Memory B cell (primary cell): Measurements from ENCODE around the gene SIPA1L2.

ENCODE experiments used
- ATAC-seq: fragments of 150-1000 bp; cut with Tn5 transposase; 2 replicates; pipeline ENCODE4 v1.10.0; 2021; ENCODE audit warnings: low read depth, mild to moderate bottlenecking, moderate library complexity
- DNase-seq, 2 donors: peaks; one replicate each; pipeline ENCODE4 v3.0.0; 2022; ENCODE audit warnings: low spot score in 2 of 2
- H3K27ac Mint-ChIP-seq: one replicate; pipeline ENCODE4 v1.8.0; 2022; ENCODE audit warnings: mild to moderate bottlenecking, moderate library complexity, mixed read lengths
- H3K27me3 Mint-ChIP-seq: one replicate; pipeline ENCODE4 v1.8.0; 2022; ENCODE audit warnings: mixed read lengths
- H3K36me3 Mint-ChIP-seq: one replicate; pipeline ENCODE4 v1.8.0; 2022; ENCODE audit warnings: mild to moderate bottlenecking, mixed read lengths
- H3K4me1 Mint-ChIP-seq: one replicate; pipeline ENCODE4 v1.8.0; 2022; ENCODE audit warnings: mixed read lengths
- H3K4me3 Mint-ChIP-seq: one replicate; pipeline ENCODE4 v1.8.0; 2022; ENCODE audit warnings: mild to moderate bottlenecking, moderate library complexity, mixed read lengths
- H3K9me3 Mint-ChIP-seq: one replicate; pipeline ENCODE4 v1.8.0; 2022; ENCODE audit warnings: mixed read lengths

Gene SIPA1L2

DNA sequence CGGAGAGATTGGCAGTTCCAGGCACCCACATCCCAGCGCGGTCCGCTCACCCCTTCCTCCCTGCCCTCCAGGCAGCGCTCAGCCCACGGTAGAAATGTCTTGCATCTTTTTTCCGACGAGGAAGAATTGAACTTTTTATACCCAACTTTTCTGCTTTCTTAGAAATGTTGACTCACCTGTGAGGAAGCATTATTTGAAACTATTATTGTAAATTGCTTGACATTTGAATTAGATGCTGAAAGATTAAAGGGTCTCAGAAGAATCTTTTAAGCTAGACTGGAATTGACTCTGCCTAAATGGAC, 912 bp upstream of the SIPA1L2 start:
- no peak for ATAC-seq
- no peak for DNase-seq
- no peaks in the 10 kb centered on the region for H3K36me3 Mint-ChIP-seq
- no peak overlapping the region for H3K27ac Mint-ChIP-seq
- H3K27me3 Mint-ChIP-seq, result peaks cover 8% of the 10 kb centered on the region
- H3K9me3 Mint-ChIP-seq, result no peaks in the 10 kb centered on the region
- H3K4me1 Mint-ChIP-seq, result peaks cover 4% of the 10 kb centered on the region
- H3K4me3 Mint-ChIP-seq, result peak overlapping the region; percentile 81

DNA sequence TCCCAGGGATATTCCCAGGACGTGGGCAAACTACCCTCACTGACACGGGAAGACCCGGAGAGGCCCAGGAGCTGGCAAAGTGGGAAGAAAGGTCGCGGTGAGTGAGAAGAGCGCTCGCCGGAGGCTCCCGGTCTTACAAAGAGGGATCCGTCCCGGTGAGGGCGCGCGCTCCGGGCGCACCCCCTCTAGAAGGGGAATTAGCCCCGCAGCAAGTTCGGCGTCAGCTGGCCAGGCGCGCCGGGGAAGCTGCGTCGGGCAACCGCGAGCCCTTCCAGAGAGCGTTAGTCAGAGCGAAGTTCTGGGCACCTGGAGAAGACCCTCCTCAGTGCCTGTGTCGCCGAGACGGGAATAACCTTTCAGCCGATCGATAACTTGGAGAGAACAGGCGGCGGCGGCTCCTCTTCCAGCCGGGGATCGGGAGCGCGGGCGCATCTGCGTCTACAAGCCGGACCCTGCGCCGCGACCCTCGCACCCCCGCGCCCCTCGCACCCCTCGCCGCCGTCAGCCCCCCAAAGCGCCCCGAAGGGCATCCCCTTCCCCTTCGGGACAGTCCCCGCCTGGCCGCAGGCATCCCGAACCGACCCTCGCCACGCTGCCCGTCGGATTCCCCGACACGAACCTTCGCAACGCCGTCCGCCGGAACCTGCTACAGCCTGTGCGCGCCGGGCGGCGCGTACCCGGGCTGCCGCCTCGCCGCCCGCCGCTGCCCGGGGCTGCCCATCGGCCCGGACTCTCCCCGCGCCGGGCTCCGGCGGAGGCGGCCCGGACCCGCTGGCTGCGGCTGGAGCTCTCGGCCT, 485 bp downstream of the SIPA1L2 start:
- Mint-ChIP-seq H3K4me3 (peak overlapping the region; percentile 66), H3K27me3 (peaks cover 8% of the 10 kb centered on the region), H3K36me3 (no peaks in the 10 kb centered on the region), H3K27ac (peak overlapping the region; percentile 19), H3K9me3 (no peaks in the 10 kb centered on the region), H3K4me1 (peaks cover 4% of the 10 kb centered on the region)
- ATAC-seq, result peak; percentile 15
- peak in 1 of 2 donors; percentile 23 for DNase-seq

GRCh38 chr1:232628335-232629249, 1.3 kb downstream of the SIPA1L2 start:
- DNase-seq, result no peak
- peaks cover 4% of the 10 kb centered on the region for H3K4me1 Mint-ChIP-seq
- peak overlapping the region; percentile 66 for H3K4me3 Mint-ChIP-seq
- peaks cover 7% of the 10 kb centered on the region for H3K27me3 Mint-ChIP-seq
- H3K9me3 Mint-ChIP-seq, result no peaks in the 10 kb centered on the region
- no peaks in the 10 kb centered on the region for H3K36me3 Mint-ChIP-seq
- peak overlapping the region; percentile 19 for H3K27ac Mint-ChIP-seq
- ATAC-seq, result no peak

DNA sequence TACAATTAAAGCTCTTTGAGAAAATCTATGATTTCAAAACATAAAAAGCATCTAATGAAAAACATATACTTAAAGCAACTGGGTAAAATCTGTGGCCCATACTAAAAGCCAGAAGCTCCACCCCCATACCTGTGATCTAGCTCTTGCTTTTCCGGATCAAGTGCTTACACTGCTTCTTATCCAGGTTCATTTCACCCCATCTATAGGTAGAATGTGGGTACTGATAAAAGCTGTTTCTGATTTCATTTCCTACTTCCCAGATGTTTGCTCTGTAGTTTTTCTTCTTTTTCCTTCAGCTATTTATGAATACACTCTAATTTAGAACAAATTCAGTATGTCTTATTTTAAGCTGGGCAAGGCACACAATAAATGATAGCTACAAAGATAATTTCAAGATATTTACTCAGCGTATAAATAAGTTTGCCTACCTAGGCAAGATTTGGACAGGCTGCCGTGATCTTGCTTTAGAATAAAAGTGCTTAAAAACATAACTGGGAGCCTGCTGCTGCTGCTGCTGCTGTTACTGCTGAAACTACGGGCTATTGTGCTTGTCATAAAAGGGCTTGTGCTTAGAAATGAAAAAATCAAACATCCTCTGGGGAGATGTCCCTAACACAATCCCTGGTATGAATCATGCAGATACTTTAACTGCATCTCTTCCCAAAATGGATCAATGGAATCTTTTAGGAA, 2.1 kb downstream of the SIPA1L2 start:
- Mint-ChIP-seq H3K4me1 (peaks cover 4% of the 10 kb centered on the region), H3K36me3 (no peaks in the 10 kb centered on the region), H3K27ac (no peak overlapping the region), H3K4me3 (no peak overlapping the region), H3K27me3 (peaks cover 4% of the 10 kb centered on the region), H3K9me3 (no peaks in the 10 kb centered on the region)
- peak; percentile 44 for ATAC-seq
- DNase-seq, result no peak

DNA sequence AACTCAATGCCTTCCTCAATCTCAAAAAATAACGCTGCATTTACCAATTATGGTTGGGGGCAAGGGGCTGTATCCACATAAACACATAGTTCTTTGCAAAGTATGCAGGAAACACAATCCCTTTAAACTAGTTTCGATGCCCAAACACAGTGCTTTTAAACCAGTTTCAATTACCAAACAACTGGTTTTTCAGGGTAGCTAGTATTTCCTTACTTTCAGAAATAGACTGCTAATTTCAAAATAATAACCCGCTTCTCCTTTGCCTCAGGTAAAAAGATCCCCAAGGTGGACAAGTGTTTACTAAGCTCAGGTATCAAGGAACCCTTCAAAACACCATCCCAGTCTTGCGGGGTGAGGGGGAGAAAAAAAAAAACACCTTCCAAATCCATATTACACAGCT, 2.8 kb downstream of the SIPA1L2 start:
- no peak overlapping the region for H3K27ac Mint-ChIP-seq
- ATAC-seq, result no peak
- H3K36me3 Mint-ChIP-seq, result no peaks in the 10 kb centered on the region
- peaks cover 4% of the 10 kb centered on the region for H3K4me1 Mint-ChIP-seq
- no peaks in the 10 kb centered on the region for H3K9me3 Mint-ChIP-seq
- no peak for DNase-seq
- H3K4me3 Mint-ChIP-seq, result no peak overlapping the region
- peaks cover 4% of the 10 kb centered on the region for H3K27me3 Mint-ChIP-seq

DNA sequence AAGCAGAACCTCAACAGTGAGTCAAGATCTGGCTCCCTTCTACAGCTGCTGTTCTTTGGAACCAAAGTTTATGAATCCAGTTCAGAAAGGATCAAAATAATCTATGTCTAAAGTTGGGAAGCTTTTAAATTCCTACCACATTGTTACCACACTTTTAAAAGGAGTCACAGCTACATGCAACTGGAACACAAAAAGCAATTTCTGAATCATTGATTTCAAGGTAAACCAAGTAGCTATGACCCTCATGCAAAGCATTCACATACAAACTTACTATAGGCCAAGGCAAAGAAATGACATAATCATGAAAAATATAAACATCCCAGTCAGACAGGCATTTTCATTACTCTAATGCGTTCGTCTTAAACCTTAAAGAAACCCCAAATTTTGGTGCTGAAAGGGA, 3.5 kb downstream of the SIPA1L2 start:
- Mint-ChIP-seq H3K9me3 (no peaks in the 10 kb centered on the region), H3K4me1 (peaks cover 4% of the 10 kb centered on the region), H3K27ac (no peak overlapping the region), H3K36me3 (no peaks in the 10 kb centered on the region), H3K4me3 (no peak overlapping the region), H3K27me3 (peaks cover 3% of the 10 kb centered on the region)
- ATAC-seq (no peak), DNase-seq (no peak)

DNA sequence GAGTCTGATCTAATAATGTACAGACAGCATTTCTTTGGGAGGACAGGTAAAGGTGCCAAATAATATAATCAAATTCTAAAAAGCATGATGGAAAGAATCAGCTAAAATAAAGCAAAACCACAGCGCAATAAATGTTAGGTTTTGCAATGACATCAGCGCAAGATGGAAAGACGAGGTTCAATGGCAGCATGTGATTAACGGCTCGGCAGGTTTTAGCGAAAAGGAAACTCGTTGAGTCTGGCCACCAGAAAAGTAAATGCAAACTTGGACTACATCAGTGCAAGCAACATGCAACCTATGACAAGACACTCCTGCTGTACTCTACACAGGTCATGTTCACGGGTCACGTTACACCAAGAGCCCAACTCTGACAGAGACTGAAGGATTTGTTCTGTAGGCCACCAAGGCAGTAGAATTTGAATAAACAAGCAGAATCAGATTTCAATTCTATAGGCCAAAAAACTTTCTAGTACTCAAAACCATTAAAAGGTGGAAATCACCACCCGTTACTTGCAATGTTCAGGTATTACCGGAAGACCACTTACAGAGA, 4.5 kb downstream of the SIPA1L2 start:
- Mint-ChIP-seq H3K27me3 (peaks cover 5% of the 10 kb centered on the region), H3K4me1 (no peaks in the 10 kb centered on the region), H3K4me3 (no peak overlapping the region), H3K27ac (no peak overlapping the region), H3K9me3 (no peaks in the 10 kb centered on the region), H3K36me3 (no peaks in the 10 kb centered on the region)
- no peak for DNase-seq
- no peak for ATAC-seq

- Mint-ChIP-seq H3K27me3 (peaks cover 9% of the 10 kb centered on the region), H3K4me3 (no peak overlapping the region)
These were observed 5.2 kb downstream of the SIPA1L2 start for GRCh38 chr1:232624546-232625281.

GRCh38 chr1:232622981-232623380, 7.0 kb downstream of the SIPA1L2 start:
- Mint-ChIP-seq H3K9me3 (no peaks in the 10 kb centered on the region), H3K27me3 (peaks cover 13% of the 10 kb centered on the region), H3K27ac (no peak overlapping the region), H3K36me3 (no peaks in the 10 kb centered on the region), H3K4me3 (no peak overlapping the region), H3K4me1 (no peaks in the 10 kb centered on the region)
- no peak for DNase-seq
- no peak for ATAC-seq

More at GRCh38 chr1:232624546-232625281, 5.2 kb downstream of the SIPA1L2 start:
- DNase-seq, result no peak
- Mint-ChIP-seq H3K36me3 (no peaks in the 10 kb centered on the region), H3K4me1 (no peaks in the 10 kb centered on the region), H3K27ac (no peak overlapping the region), H3K9me3 (no peaks in the 10 kb centered on the region)
- ATAC-seq, result no peak

- DNase-seq, result no peak
- no peaks in the 10 kb centered on the region for H3K4me1 Mint-ChIP-seq
- H3K27me3 Mint-ChIP-seq, result peaks cover 13% of the 10 kb centered on the region
- no peak for ATAC-seq
- H3K27ac Mint-ChIP-seq, result no peak overlapping the region
- no peaks in the 10 kb centered on the region for H3K36me3 Mint-ChIP-seq
- H3K9me3 Mint-ChIP-seq, result no peaks in the 10 kb centered on the region
- H3K4me3 Mint-ChIP-seq, result no peak overlapping the region
These were observed 7.6 kb downstream of the SIPA1L2 start for GRCh38 chr1:232622378-232622777.

DNA sequence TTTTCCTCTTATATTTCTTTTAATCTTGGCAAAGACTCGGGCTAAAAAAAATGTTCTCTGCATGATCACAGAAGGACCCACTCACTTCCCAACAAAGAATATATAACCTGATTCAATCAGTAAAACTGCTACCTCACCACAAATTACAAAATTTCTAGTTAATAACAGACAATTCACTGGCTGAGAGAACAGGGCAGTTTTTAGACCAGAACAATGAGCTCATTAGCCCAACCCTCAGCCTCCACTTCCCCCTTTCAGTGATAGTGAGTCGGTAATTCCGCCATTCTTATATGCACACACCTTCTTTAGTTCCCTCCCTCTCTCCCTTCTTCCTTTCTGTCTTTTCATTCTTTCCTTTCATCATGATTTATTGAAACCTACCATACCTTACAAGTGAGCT, 8.9 kb downstream of the SIPA1L2 start:
- Mint-ChIP-seq H3K27ac (no peak overlapping the region), H3K36me3 (no peaks in the 10 kb centered on the region), H3K4me3 (no peak overlapping the region), H3K4me1 (no peaks in the 10 kb centered on the region), H3K27me3 (peaks cover 13% of the 10 kb centered on the region), H3K9me3 (no peaks in the 10 kb centered on the region)
- DNase-seq (no peak), ATAC-seq (no peak)

DNA sequence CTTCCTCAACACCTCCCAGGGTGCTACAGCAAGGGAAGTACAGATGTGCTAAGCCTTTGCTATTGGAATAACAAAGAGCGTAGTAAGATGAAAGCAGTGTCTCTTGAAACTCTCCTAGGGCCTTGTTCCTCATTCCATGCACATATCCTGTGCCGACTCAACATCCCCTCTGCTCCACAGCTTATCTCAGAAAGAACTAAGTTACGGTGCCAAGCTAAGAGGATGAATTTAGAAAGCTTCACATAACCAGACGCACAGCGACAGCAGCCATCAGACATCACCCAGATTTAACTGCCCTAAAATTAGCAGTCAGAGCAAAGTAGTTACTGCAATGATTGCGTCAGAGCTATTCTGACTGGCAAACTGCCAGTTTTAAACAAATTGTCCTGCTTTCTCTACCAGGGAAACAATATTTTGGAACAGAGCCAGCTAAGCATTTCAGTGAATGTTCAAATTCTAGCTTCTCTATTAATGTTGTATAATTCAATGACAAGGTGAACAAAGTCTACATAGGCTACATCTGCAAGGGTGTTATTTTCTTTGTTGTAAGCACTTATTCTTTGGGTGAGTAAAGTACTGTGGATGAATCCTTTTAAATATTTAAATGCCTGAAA, 9.5 kb downstream of the SIPA1L2 start:
- H3K27me3 Mint-ChIP-seq, result peaks cover 15% of the 10 kb centered on the region
- no peak overlapping the region for H3K4me3 Mint-ChIP-seq
- H3K4me1 Mint-ChIP-seq, result no peaks in the 10 kb centered on the region
- no peaks in the 10 kb centered on the region for H3K9me3 Mint-ChIP-seq
- no peak overlapping the region for H3K27ac Mint-ChIP-seq
- ATAC-seq, result no peak
- no peak for DNase-seq
- no peaks in the 10 kb centered on the region for H3K36me3 Mint-ChIP-seq

DNA sequence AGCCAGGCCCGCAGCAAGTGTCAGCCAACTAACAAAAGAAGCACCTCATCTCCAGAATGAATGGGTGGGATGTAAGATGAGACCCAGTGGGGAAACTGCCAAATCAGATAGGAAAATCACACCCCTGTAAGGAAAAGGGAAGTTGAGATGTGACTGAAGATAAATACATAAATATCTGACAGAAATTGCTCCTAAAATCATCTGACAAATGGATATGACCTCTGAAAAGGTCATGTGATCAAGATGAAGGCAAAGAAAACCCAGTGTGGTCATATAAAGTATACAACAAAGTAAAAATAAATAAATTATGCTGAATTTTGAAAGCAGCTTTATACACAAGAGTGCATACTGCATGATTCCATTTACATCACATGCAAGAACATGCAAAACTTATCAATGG, 12.7 kb downstream of the SIPA1L2 start:
- H3K4me1 Mint-ChIP-seq, result no peaks in the 10 kb centered on the region
- DNase-seq, result no peak
- no peaks in the 10 kb centered on the region for H3K9me3 Mint-ChIP-seq
- no peak overlapping the region for H3K4me3 Mint-ChIP-seq
- no peak for ATAC-seq
- H3K36me3 Mint-ChIP-seq, result no peaks in the 10 kb centered on the region
- H3K27me3 Mint-ChIP-seq, result peaks cover 18% of the 10 kb centered on the region
- no peak overlapping the region for H3K27ac Mint-ChIP-seq
